ENCODE results near the gene DNAAF2.

DNA sequence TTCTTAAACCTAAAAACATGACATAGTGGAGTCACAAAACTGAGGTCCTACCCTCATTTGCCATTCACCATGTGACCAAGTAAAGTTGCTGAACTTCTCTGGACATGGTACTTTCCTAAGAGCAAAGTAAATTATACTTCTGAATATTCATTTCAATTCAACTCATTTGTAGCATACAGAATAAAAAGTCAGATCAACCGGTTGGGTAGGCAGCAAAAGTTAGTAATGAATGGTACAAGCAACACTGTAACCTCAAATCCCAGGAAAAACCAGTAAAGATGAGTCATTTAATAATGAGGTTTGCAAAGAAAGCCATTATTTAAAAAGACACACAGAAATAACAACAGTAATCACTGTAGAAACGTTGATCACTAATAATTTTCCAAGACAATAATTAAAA, 44.2 kb upstream of the DNAAF2 start:
- TF ChIP-seq POLR2A (IDR thresholded peaks at IDR 0.05; ENCODE audit: low read depth, low read length), result no peak
- no peak for TF ChIP-seq POLR2AphosphoS5 (IDR thresholded peaks at IDR 0.05; ENCODE audit: low read depth, low read length)
- no peak for TF ChIP-seq TAF1 (IDR thresholded peaks at IDR 0.05; ENCODE audit: low read depth, low read length)
- TF ChIP-seq POU2F2 (IDR thresholded peaks at IDR 0.05; ENCODE audit: low read depth, low read length), result no peak
